ENCODE data around the gene RPS15A.
"Not testable (repeated sequence)": the region's sequence is repeated elsewhere in the genome, so short reads cannot be mapped to it uniquely, and the experiment has no call there.

- TF ChIP-seq, protein P1, sequence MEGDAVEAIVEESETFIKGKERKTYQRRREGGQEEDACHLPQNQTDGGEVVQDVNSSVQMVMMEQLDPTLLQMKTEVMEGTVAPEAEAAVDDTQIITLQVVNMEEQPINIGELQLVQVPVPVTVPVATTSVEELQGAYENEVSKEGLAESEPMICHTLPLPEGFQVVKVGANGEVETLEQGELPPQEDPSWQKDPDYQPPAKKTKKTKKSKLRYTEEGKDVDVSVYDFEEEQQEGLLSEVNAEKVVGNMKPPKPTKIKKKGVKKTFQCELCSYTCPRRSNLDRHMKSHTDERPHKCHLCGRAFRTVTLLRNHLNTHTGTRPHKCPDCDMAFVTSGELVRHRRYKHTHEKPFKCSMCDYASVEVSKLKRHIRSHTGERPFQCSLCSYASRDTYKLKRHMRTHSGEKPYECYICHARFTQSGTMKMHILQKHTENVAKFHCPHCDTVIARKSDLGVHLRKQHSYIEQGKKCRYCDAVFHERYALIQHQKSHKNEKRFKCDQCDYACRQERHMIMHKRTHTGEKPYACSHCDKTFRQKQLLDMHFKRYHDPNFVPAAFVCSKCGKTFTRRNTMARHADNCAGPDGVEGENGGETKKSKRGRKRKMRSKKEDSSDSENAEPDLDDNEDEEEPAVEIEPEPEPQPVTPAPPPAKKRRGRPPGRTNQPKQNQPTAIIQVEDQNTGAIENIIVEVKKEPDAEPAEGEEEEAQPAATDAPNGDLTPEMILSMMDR (IDR thresholded peaks at IDR 0.05; ENCODE audit: insufficient read depth, low read depth, low read length), result not testable (repeated sequence)
- TF ChIP-seq EZH2 (IDR thresholded peaks at IDR 0.05; ENCODE audit: insufficient read depth, low read length), result not testable (repeated sequence)
Measured at GRCh38 chr16:18740027-18740426, 50.1 kb downstream of the RPS15A start.

Measured in astrocyte (in vitro differentiated cells and primary cell).